ENCODE results near the gene BAZ1B. TPM values are rescaled to one million over a fixed set of nuclear protein-coding genes. Genes with fewer than 3 reads are reported as not detected.
A peak's percentile ranks its signal among the peaks of the same experiment; 100 is the strongest.
"Not testable (repeated sequence)": the region's sequence is repeated elsewhere in the genome, so short reads cannot be mapped to it uniquely, and the experiment has no call there.

Gene BAZ1B, protein sequence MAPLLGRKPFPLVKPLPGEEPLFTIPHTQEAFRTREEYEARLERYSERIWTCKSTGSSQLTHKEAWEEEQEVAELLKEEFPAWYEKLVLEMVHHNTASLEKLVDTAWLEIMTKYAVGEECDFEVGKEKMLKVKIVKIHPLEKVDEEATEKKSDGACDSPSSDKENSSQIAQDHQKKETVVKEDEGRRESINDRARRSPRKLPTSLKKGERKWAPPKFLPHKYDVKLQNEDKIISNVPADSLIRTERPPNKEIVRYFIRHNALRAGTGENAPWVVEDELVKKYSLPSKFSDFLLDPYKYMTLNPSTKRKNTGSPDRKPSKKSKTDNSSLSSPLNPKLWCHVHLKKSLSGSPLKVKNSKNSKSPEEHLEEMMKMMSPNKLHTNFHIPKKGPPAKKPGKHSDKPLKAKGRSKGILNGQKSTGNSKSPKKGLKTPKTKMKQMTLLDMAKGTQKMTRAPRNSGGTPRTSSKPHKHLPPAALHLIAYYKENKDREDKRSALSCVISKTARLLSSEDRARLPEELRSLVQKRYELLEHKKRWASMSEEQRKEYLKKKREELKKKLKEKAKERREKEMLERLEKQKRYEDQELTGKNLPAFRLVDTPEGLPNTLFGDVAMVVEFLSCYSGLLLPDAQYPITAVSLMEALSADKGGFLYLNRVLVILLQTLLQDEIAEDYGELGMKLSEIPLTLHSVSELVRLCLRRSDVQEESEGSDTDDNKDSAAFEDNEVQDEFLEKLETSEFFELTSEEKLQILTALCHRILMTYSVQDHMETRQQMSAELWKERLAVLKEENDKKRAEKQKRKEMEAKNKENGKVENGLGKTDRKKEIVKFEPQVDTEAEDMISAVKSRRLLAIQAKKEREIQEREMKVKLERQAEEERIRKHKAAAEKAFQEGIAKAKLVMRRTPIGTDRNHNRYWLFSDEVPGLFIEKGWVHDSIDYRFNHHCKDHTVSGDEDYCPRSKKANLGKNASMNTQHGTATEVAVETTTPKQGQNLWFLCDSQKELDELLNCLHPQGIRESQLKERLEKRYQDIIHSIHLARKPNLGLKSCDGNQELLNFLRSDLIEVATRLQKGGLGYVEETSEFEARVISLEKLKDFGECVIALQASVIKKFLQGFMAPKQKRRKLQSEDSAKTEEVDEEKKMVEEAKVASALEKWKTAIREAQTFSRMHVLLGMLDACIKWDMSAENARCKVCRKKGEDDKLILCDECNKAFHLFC (N-terminal part only)
- total RNA-seq, result 43.1 TPM

GRCh38 chr7:73522105-73522872 is at the start of gene BAZ1B:
Gene BAZ1B (minus strand): TSS chr7:73522293. CDS start chr7:73521933, 360 bp downstream.
- peak; percentile 98 for DNase-seq

- no peak for DNase-seq
Measured at GRCh38 chr7:73570977-73571376, 48.9 kb upstream of the BAZ1B start.

DNA sequence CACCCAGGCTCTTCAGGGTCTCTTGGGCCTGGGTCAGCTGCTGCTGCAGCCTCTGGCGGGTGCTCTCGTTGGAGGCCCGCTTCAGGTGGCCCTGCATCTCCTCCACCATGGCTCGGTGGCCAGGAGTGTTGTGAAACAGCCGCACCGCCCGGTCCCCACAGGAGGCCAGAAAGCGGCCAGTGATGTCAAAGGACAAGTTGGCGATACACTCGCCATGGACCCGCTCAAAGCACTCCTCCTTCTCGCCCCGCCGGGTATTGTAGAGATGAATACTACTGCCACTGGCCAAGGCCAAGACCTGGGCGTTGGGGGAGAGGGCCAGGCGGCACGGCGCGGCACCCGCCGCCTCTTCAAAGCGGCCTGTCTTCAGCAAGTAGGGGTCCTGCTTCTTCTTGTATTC is 48.4 kb upstream of the BAZ1B start:
- DNase-seq, result no peak

DNA sequence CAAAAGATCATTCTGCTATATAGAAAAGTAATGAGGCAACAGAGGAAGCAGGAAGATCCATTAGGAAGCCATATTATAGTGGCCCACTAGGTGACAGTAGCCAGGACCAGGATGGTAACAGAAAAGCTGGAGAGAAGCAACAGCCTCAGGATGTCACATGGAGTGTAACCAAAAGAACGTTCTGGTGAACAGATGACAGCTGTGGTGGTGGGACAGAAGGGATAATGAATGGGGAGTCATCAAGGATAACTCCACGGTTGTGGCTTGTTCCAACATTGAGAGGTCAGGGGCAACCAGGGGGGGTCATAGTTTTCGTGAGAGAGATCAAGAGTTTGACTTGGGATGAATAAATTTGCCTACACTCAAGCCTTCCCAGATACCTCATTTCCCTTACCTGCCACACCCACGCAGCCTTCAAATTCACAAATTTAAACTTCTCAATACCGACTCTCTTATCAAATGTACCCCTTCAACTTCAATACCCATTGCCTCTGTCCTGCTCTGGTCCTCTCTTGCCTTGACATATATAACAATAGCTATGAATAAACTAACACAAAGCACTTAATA is 47.0 kb upstream of the BAZ1B start:
- no peak for DNase-seq

GRCh38 chr7:73567846-73568685 is 46.0 kb upstream of the BAZ1B start:
- DNase-seq, result no peak

- no peak for DNase-seq
Measured at GRCh38 chr7:73567140-73567539, 45.0 kb upstream of the BAZ1B start.

DNA sequence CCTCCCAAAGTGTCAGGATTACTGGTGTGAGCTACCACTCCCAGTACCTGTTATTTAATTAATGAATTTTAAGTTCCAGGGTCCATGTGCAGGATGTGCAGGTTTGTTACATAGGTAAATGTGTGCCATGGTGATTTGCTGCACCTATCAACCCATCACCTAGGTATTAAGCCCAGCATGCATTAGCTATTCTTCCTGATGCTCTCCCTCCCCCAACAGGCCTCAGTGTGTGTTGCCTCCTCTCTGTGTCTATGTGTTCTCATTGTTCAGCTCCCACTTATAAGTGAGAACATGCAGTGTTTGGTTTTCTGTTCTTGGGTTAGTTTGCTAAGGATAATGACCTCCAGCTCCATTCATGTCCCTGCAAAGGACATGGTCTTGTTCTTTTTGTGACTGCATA is 44.3 kb upstream of the BAZ1B start:
- DNase-seq, result not testable (repeated sequence)

- DNase-seq, result no peak
Measured at GRCh38 chr7:73565675-73566340, 43.7 kb upstream of the BAZ1B start.

DNA sequence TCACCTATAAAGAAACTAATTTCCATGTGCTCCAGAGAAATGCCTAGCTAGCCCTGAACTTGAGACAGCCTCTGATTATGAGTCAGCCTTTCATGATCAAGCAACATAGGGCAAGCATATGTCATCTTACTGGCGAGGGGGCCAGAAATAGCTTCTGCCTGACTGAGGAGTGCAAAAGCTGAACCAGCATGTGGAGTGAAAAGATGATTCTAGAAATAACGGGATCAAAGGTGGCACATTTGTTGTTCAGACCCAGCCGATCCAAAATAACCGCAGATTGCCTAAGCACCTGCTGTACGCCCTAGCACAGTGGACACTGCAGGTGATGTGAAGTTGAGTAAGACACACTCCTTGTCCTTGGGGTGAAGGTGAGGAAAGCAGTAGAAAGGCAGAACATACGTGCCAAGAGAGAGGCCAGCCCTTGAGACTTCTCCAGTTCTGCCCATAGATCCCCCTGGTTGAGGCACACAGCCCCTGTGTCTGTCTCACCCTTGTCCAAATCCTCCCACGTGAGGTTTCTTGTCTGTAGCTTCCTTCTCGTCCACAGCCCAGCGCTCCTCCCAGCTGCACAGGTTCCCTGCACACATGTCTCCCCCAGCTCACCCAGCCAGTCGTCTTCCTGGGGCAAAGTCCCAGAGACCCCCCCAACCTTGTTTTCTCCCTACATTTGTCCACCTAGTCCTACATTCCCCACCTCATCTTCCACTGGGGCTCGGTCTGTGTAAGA is 38.2 kb upstream of the BAZ1B start:
- DNase-seq, result peak; percentile 27

GRCh38 chr7:73557397-73558257 is 35.5 kb upstream of the BAZ1B start, which contains the start of gene BCL7B:
Gene BCL7B (minus strand): TSS chr7:73557690. CDS start chr7:73557578, 112 bp downstream.
- DNase-seq, result peak; percentile 42

GRCh38 chr7:73557108-73557396 is 35.0 kb upstream of the BAZ1B start:
- DNase-seq, result peak; percentile 79

DNA sequence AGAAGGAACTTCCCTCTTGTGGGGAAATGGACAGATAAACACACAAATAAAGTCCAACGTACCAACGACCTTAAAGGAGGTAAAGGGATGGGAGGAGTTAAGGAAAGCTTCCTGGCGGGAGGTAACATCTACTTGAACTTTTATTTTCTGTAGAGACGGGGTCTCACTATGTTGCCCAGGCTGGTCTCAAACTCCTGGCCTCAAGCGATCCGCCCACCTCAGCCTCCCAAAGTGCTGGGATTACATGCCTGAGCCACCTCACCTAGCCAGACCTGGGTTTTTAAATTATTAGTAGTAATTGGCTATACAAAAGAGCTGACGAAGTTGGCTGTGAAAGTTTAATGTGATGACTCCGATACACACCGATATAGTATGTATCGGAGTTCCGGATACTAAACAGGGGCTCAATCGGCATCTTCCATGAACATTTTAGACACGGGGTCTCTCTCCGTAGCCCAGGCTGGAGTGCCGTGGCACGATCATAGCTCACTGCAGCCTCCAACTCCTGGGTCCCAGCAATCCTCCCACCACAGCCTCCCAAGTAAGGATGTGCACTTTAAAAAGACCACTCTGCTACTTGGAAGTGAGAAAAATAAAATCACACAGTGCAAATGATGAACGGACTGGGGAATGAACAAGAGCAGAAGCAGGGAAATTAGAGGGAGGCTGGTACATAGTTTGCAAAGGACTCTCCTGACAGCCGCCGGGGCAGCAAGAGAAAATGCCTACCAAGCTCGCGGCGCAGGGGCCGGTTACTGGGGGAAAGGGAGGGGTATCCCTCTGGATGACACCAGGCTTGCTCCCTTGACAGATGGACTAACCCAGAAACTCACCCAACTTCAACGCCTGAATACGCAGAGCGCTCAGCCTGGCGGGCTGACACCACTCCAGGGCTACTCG is 34.4 kb upstream of the BAZ1B start:
- no peak for DNase-seq

DNA sequence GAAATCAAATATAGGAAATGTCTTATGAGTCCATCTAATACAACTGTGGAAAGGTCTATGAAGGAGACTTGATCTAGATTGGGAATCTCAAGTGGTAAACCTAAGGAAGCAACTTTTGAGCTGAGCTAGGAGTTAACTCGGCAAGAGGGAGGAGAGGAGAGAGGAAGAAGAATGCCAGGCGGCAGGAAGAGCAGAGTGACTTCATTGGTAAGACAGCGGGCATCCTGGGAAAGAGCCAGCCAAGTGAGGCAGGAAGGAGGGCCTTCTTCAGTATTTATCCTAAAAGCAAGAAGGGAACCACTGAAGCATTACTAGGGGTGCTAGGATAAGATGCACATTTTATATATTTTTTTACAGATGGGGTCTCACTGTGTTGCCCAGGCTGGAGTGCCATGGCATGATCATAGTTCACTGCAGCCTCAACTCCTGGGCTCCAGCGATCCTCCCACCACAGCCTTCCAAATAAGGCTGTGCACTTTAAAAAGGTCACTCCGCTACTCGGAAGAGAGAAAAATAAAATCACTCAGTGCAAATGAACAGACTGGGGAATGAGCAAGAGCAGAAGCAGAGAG is 33.4 kb upstream of the BAZ1B start:
- no peak for DNase-seq

- DNase-seq, result not testable (repeated sequence)
Measured at GRCh38 chr7:73550093-73550492, 28.0 kb upstream of the BAZ1B start.

DNA sequence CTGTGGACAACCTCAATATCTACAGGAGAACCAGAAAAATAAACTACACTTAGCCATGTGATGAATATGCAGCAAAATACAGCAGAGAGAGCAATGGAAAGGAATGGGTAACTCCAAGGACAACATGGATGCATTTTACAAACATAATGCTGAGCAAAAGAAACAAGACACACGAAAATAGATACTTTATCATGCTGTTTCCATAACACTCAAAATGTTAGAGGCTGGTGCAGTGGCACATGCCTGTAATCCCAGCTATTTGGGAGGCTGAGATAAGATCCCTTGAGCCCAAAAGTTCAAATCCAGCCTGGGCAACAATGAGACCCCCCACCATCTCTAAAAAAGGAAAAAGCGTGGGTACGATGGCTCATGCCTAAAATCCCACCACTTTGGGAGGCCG is 27.1 kb upstream of the BAZ1B start:
- no peak for DNase-seq

- no peak for DNase-seq
Measured at GRCh38 chr7:73547841-73548240, 25.7 kb upstream of the BAZ1B start.

DNA sequence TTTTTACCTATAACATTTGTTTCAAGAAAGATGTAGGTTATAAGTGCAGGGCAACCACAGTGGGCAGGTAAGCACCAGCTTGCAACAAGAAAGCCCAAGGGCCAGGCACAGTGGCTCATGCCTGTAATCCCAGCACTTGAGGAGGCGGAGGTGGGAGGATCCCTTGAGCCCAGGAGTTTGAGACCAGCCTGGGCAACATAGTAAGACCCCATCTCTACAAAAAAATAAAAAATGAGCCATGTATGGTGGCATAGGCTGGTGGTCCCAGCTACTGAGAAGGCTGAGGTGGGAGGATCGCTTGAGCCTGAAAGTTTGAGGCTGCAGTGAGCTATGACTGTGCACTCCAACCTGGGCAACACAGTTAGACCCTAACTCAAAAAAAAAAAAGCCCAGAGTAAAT is 22.6 kb upstream of the BAZ1B start:
- DNase-seq, result no peak

All from skin of body (tissue), 2 donors.